ENCODE measurements around the gene ZNRF2.

The ZNRF2 gene

GRCh38 chr7:30405179-30405578 is 120.8 kb downstream of the ZNRF2 start:
- Histone ChIP-seq H3K36me3 (ENCODE audit: insufficient read depth, low read length) (no peaks in the 10 kb centered on the region), H3K27me3 (ENCODE audit: insufficient read depth, low read length) (no peaks in the 10 kb centered on the region), H3K4me1 (ENCODE audit: control insufficient read depth, insufficient read depth, low read length, unreplicated experiment) (no peaks in the 10 kb centered on the region), H3K4me3 (ENCODE audit: low read depth, low read length) (no peak overlapping the region), H3K27ac (ENCODE audit: low read depth, low read length) (no peak overlapping the region), H3K79me2 (ENCODE audit: control insufficient read depth, insufficient read depth, low read length, unreplicated experiment) (no peaks in the 10 kb centered on the region), H2AFZ (ENCODE audit: low read length, unreplicated experiment) (no peak overlapping the region)

DNA sequence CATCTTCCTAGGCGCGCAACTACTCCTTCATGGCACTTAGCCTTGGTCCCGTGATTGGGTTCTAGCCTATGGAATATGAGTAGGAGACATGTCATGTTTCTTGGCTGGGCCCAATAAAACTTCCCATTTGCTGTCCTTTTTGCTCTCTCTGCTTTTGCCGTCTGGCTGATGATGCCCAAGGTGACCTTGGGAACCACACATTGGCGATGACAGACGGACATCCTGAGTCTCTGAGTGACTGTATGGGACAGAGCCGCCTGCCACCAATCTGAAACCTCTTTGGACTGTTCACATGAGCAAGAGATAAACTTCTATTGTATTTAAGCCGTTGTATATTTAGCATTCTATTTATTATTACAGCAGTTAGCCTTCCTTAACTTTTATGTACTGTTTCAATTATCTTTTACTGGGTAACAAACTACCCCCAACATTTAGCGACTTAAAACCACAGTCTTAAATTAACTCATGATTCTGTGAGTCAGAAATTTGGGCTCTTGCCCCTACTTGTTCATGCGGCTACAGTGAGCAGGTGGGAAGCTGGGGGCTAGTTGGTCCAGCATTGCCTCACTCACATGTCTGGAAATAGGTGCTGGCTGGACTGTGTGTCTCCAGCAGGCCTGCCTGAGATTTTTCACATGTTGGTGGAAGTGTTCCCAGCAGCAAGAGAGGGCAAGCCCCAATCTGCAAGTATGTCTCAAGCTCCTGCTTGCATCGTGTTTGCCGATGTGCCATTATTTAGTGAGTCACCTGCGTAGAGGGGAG is 122.4 kb downstream of the ZNRF2 start:
- Histone ChIP-seq H3K27me3 (ENCODE audit: insufficient read depth, low read length) (no peaks in the 10 kb centered on the region), H2AFZ (ENCODE audit: low read length, unreplicated experiment) (no peak overlapping the region), H3K27ac (ENCODE audit: low read depth, low read length) (no peak overlapping the region), H3K4me1 (ENCODE audit: control insufficient read depth, insufficient read depth, low read length, unreplicated experiment) (no peaks in the 10 kb centered on the region), H3K79me2 (ENCODE audit: control insufficient read depth, insufficient read depth, low read length, unreplicated experiment) (no peaks in the 10 kb centered on the region), H3K36me3 (ENCODE audit: insufficient read depth, low read length) (no peaks in the 10 kb centered on the region), H3K4me3 (ENCODE audit: low read depth, low read length) (no peak overlapping the region)

DNA sequence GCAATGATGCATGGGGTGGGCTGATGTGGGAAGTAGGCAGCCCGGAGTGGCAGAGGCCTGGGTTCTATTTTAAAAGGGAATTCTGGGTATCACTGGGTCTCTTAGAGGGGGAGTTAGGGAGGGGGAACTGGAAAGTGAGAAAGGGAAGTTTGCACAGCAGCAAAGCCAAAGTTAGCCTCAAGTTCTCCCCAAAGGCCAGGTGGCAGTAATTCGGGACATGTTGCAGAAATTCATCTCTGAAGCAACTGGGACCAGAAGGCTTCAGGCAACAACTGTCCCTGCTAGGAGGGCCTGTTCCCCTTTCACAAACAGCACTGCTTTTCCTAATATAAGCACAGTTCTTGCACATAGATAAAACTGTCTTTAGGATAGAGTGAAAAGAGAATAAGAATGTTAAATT is 126.8 kb downstream of the ZNRF2 start:
- H3K79me2 ChIP-seq (ENCODE audit: control insufficient read depth, insufficient read depth, low read length, unreplicated experiment), result no peaks in the 10 kb centered on the region
- H3K4me1 ChIP-seq (ENCODE audit: control insufficient read depth, insufficient read depth, low read length, unreplicated experiment), result no peaks in the 10 kb centered on the region
- H2AFZ ChIP-seq (ENCODE audit: low read length, unreplicated experiment), result no peak overlapping the region
- no peaks in the 10 kb centered on the region for H3K36me3 ChIP-seq (ENCODE audit: insufficient read depth, low read length)
- H3K27me3 ChIP-seq (ENCODE audit: insufficient read depth, low read length), result no peaks in the 10 kb centered on the region
- no peak overlapping the region for H3K27ac ChIP-seq (ENCODE audit: low read depth, low read length)
- H3K4me3 ChIP-seq (ENCODE audit: low read depth, low read length), result no peak overlapping the region

GRCh38 chr7:30411897-30412296 is 127.5 kb downstream of the ZNRF2 start:
- no peak overlapping the region for H3K4me3 ChIP-seq (ENCODE audit: low read depth, low read length)
- H3K27me3 ChIP-seq (ENCODE audit: insufficient read depth, low read length), result no peaks in the 10 kb centered on the region
- H2AFZ ChIP-seq (ENCODE audit: low read length, unreplicated experiment), result no peak overlapping the region
- H3K27ac ChIP-seq (ENCODE audit: low read depth, low read length), result no peak overlapping the region
- no peaks in the 10 kb centered on the region for H3K4me1 ChIP-seq (ENCODE audit: control insufficient read depth, insufficient read depth, low read length, unreplicated experiment)
- no peaks in the 10 kb centered on the region for H3K79me2 ChIP-seq (ENCODE audit: control insufficient read depth, insufficient read depth, low read length, unreplicated experiment)
- no peaks in the 10 kb centered on the region for H3K36me3 ChIP-seq (ENCODE audit: insufficient read depth, low read length)

GRCh38 chr7:30412782-30413504 is 128.5 kb downstream of the ZNRF2 start:
- no peak overlapping the region for H3K27ac ChIP-seq (ENCODE audit: low read depth, low read length)
- H3K27me3 ChIP-seq (ENCODE audit: insufficient read depth, low read length), result no peaks in the 10 kb centered on the region
- H2AFZ ChIP-seq (ENCODE audit: low read length, unreplicated experiment), result no peak overlapping the region
- no peaks in the 10 kb centered on the region for H3K4me1 ChIP-seq (ENCODE audit: control insufficient read depth, insufficient read depth, low read length, unreplicated experiment)
- H3K79me2 ChIP-seq (ENCODE audit: control insufficient read depth, insufficient read depth, low read length, unreplicated experiment), result no peaks in the 10 kb centered on the region
- H3K36me3 ChIP-seq (ENCODE audit: insufficient read depth, low read length), result no peaks in the 10 kb centered on the region
- no peak overlapping the region for H3K4me3 ChIP-seq (ENCODE audit: low read depth, low read length)

GRCh38 chr7:30413864-30414263 is 129.5 kb downstream of the ZNRF2 start:
- Histone ChIP-seq H3K4me1 (ENCODE audit: control insufficient read depth, insufficient read depth, low read length, unreplicated experiment) (no peaks in the 10 kb centered on the region), H3K27ac (ENCODE audit: low read depth, low read length) (no peak overlapping the region), H3K27me3 (ENCODE audit: insufficient read depth, low read length) (no peaks in the 10 kb centered on the region), H3K79me2 (ENCODE audit: control insufficient read depth, insufficient read depth, low read length, unreplicated experiment) (no peaks in the 10 kb centered on the region), H3K36me3 (ENCODE audit: insufficient read depth, low read length) (no peaks in the 10 kb centered on the region), H3K4me3 (ENCODE audit: low read depth, low read length) (no peak overlapping the region), H2AFZ (ENCODE audit: low read length, unreplicated experiment) (no peak overlapping the region)

Data from ACC112 (cell line).